ENCODE results near the gene FNIP1.

Gene FNIP1

DNA sequence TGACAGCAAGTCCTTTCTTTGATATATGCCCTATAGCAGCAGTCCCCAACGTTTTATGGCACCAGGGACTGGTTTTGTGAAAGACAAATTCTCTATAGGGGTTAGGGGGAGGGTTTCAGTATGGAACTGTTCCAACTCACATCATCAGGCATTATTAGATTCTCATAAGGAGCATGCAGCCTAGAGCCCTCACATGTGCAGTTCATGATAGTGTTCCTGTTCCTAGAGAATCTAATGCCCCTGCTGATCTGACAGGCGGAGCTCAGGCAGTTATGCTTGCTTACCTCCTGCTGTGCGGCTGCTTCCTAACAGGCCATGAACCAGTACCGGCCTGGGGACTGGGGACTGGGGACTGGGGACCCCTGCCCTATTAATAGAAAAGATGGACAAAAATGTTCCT is 159.1 kb downstream of the FNIP1 start:
- Histone ChIP-seq H2AK5ac (ENCODE audit: low read depth, low read length) (no peak overlapping the region), H3K23ac (ENCODE audit: low read depth, low read length, poor library complexity) (no peak overlapping the region), H3K36me3 (replicated peaks in 1 of 2; ENCODE audit: control insufficient read depth in 2 of 2, insufficient read depth in 2 of 2, low read length in 2 of 2) (peaks cover 0 to 3% of the 10 kb centered on the region in 2 donors), H2BK120ac (ENCODE audit: low read depth, low read length) (no peak overlapping the region), H3K4me1 (ENCODE audit: control insufficient read depth in 2 of 2, insufficient read depth in 1 of 2, low read depth in 1 of 2, low read length in 2 of 2) (peaks cover 0 to 4% of the 10 kb centered on the region in 2 donors), H4K91ac (ENCODE audit: low read depth, low read length, poor library complexity) (no peak overlapping the region), H2BK12ac (ENCODE audit: low read length) (no peak overlapping the region), H3K79me1 (ENCODE audit: low read depth, low read length) (no peaks in the 10 kb centered on the region), H2BK15ac (ENCODE audit: low read length) (no peak overlapping the region), H3K18ac (ENCODE audit: low read length) (no peak overlapping the region), H2BK5ac (ENCODE audit: low read length) (no peak overlapping the region), H3K9me3 (replicated peaks in 1 of 2; ENCODE audit: control insufficient read depth in 2 of 2, insufficient read depth in 1 of 2, low read depth in 1 of 2, low read length in 2 of 2) (no peaks in the 10 kb centered on the region), H3K4ac (ENCODE audit: low read length) (no peak overlapping the region), H4K8ac (ENCODE audit: low read depth, low read length) (no peak overlapping the region), H3K27me3 (ENCODE audit: control insufficient read depth in 3 of 3, insufficient read depth in 3 of 3, low read depth in 1 of 3, low read length in 3 of 3) (no peaks in the 10 kb centered on the region), H3K4me2 (ENCODE audit: insufficient read depth, low read length, poor library complexity, severe bottlenecking) (no peak overlapping the region), H3K27ac (replicated peaks; ENCODE audit: low read length) (no peak overlapping the region), H2AFZ (ENCODE audit: low read length) (no peak overlapping the region), H3K14ac (ENCODE audit: low read length) (no peak overlapping the region), H3K4me3 (ENCODE audit: low read length in 2 of 2) (no peak overlapping the region), H3K9ac (ENCODE audit: low read depth, low read length, poor library complexity) (no peak overlapping the region)
- WGBS, 2 donors (ENCODE audit: extremely low coverage in 2 of 2, insufficient read length in 2 of 2, insufficient replicate concordance in 1 of 2), result no CpG with 5 or more reads among the region's 4 CpGs
- DNase-seq (ENCODE audit: low spot score), result no peak

DNA sequence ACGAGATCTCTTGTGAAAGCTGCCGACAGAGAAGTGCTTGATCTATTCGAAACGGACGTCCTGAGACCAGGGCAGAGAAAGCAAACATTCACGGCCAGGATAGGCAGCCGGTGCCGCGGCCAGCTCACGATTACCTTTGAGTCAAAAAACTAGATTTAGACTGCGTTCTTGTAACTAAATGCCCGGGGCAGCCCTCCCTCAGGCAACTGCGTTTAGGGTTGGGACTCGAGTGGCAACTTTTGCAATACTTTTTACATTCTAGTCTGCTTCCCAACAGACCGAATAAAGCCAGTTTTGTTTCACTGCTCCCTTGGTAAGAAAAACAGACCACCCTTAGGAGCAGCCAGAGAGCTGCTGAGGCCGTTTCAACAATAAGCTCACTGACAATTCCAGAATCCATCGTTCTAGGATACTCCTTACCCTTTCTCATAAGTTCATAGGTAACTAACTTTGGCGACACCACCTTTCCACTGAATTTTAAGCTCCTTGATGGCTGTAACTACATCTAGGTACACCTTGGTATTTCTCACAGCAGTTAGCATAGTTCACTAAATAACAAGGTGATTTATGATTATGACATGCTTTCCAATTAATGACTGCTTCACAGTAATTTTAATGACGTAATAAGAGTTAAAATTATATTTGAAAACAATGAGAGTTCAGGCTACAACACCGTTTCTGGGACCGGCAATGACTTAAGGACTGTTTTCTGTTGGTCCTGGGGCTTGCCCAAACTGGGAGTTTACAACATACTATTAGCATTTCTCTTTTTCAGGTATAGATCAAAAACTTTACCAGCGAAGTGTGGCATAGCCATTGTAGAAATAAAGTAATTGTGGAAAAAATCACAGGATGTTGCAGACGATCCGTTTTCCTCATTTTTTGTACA is 160.9 kb downstream of the FNIP1 start:
- peak overlapping the region; percentile 76 for H3K18ac ChIP-seq (ENCODE audit: low read length)
- H2BK120ac ChIP-seq (ENCODE audit: low read depth, low read length), result no peak overlapping the region
- no peak overlapping the region for H2BK15ac ChIP-seq (ENCODE audit: low read length)
- peak overlapping the region; percentile 86 to 88 for H3K4me3 ChIP-seq (ENCODE audit: low read length in 2 of 2)
- peak overlapping the region; percentile 14 for H2AK5ac ChIP-seq (ENCODE audit: low read depth, low read length)
- no peaks in the 10 kb centered on the region for H3K9me3 ChIP-seq (replicated peaks in 1 of 2; ENCODE audit: control insufficient read depth in 2 of 2, insufficient read depth in 1 of 2, low read depth in 1 of 2, low read length in 2 of 2)
- no peak overlapping the region for H3K23ac ChIP-seq (ENCODE audit: low read depth, low read length, poor library complexity)
- no peak overlapping the region for H4K8ac ChIP-seq (ENCODE audit: low read depth, low read length)
- H2AFZ ChIP-seq (ENCODE audit: low read length), result peak overlapping the region; percentile 93
- no peaks in the 10 kb centered on the region for H3K36me3 ChIP-seq (replicated peaks in 1 of 2; ENCODE audit: control insufficient read depth in 2 of 2, insufficient read depth in 2 of 2, low read length in 2 of 2)
- H3K4ac ChIP-seq (ENCODE audit: low read length), result no peak overlapping the region
- no peak for DNase-seq (ENCODE audit: low spot score)
- WGBS, 2 donors (ENCODE audit: extremely low coverage in 2 of 2, insufficient read length in 2 of 2, insufficient replicate concordance in 1 of 2), result no CpG with 5 or more reads among the region's 24 CpGs
- no peaks in the 10 kb centered on the region for H3K79me1 ChIP-seq (ENCODE audit: low read depth, low read length)
- H4K91ac ChIP-seq (ENCODE audit: low read depth, low read length, poor library complexity), result no peak overlapping the region
- H2BK12ac ChIP-seq (ENCODE audit: low read length), result no peak overlapping the region
- H3K4me1 ChIP-seq (ENCODE audit: control insufficient read depth in 2 of 2, insufficient read depth in 1 of 2, low read depth in 1 of 2, low read length in 2 of 2), result peaks cover 2 to 4% of the 10 kb centered on the region in 2 donors
- peak overlapping the region; percentile 78 for H3K9ac ChIP-seq (ENCODE audit: low read depth, low read length, poor library complexity)
- peak overlapping the region; percentile 71 for H3K4me2 ChIP-seq (ENCODE audit: insufficient read depth, low read length, poor library complexity, severe bottlenecking)
- H3K27me3 ChIP-seq (ENCODE audit: control insufficient read depth in 3 of 3, insufficient read depth in 3 of 3, low read depth in 1 of 3, low read length in 3 of 3), result no peaks in the 10 kb centered on the region
- peak overlapping the region; percentile 15 for H2BK5ac ChIP-seq (ENCODE audit: low read length)
- peak overlapping the region; percentile 97 for H3K27ac ChIP-seq (replicated peaks; ENCODE audit: low read length)
- H3K14ac ChIP-seq (ENCODE audit: low read length), result no peak overlapping the region

GRCh38 chr5:131634996-131635683 is 161.7 kb downstream of the FNIP1 start, which contains the start of gene RAPGEF6:
Gene RAPGEF6 (minus strand): TSS chr5:131635229. CDS start chr5:131635030, 199 bp downstream.
- H2BK5ac ChIP-seq (ENCODE audit: low read length), result peak within 1 kb of the TSS; percentile 15
- H2AK5ac ChIP-seq (ENCODE audit: low read depth, low read length), result peak within 1 kb of the TSS; percentile 14
- peak within 1 kb of the TSS; percentile 95 for H3K9ac ChIP-seq (ENCODE audit: low read depth, low read length, poor library complexity)
- H3K79me1 ChIP-seq (ENCODE audit: low read depth, low read length), result no peaks in the 10 kb centered on the region
- H3K4me2 ChIP-seq (ENCODE audit: insufficient read depth, low read length, poor library complexity, severe bottlenecking), result peak within 1 kb of the TSS; percentile 71
- H3K27me3 ChIP-seq (ENCODE audit: control insufficient read depth in 3 of 3, insufficient read depth in 3 of 3, low read depth in 1 of 3, low read length in 3 of 3), result no peaks in the 10 kb centered on the region
- H3K9me3 ChIP-seq (replicated peaks in 1 of 2; ENCODE audit: control insufficient read depth in 2 of 2, insufficient read depth in 1 of 2, low read depth in 1 of 2, low read length in 2 of 2), result no peaks in the 10 kb centered on the region
- H4K8ac ChIP-seq (ENCODE audit: low read depth, low read length), result no peak within 1 kb of the TSS
- H3K4me3 ChIP-seq (ENCODE audit: low read length in 2 of 2), result peak within 1 kb of the TSS; percentile 88 to 95
- peak within 1 kb of the TSS; percentile 28 for H3K4ac ChIP-seq (ENCODE audit: low read length)
- no peak within 1 kb of the TSS for H4K91ac ChIP-seq (ENCODE audit: low read depth, low read length, poor library complexity)
- no peaks in the 10 kb centered on the region for H3K36me3 ChIP-seq (replicated peaks in 1 of 2; ENCODE audit: control insufficient read depth in 2 of 2, insufficient read depth in 2 of 2, low read length in 2 of 2)
- no peak within 1 kb of the TSS for H2BK12ac ChIP-seq (ENCODE audit: low read length)
- DNase-seq (ENCODE audit: low spot score), result peak; percentile 98
- WGBS, 2 donors (ENCODE audit: extremely low coverage in 2 of 2, insufficient read length in 2 of 2, insufficient replicate concordance in 1 of 2), result no CpG with 5 or more reads among the region's 55 CpGs
- peak within 1 kb of the TSS; percentile 96 for H3K18ac ChIP-seq (ENCODE audit: low read length)
- peak within 1 kb of the TSS; percentile 57 for H3K14ac ChIP-seq (ENCODE audit: low read length)
- H3K27ac ChIP-seq (replicated peaks; ENCODE audit: low read length), result peak within 1 kb of the TSS; percentile 97
- peak within 1 kb of the TSS; percentile 93 for H2AFZ ChIP-seq (ENCODE audit: low read length)
- no peak within 1 kb of the TSS for H2BK120ac ChIP-seq (ENCODE audit: low read depth, low read length)
- peaks cover 2 to 4% of the 10 kb centered on the region in 2 donors for H3K4me1 ChIP-seq (ENCODE audit: control insufficient read depth in 2 of 2, insufficient read depth in 1 of 2, low read depth in 1 of 2, low read length in 2 of 2)
- peak within 1 kb of the TSS; percentile 82 for H2BK15ac ChIP-seq (ENCODE audit: low read length)
- H3K23ac ChIP-seq (ENCODE audit: low read depth, low read length, poor library complexity), result peak within 1 kb of the TSS; percentile 81

DNA sequence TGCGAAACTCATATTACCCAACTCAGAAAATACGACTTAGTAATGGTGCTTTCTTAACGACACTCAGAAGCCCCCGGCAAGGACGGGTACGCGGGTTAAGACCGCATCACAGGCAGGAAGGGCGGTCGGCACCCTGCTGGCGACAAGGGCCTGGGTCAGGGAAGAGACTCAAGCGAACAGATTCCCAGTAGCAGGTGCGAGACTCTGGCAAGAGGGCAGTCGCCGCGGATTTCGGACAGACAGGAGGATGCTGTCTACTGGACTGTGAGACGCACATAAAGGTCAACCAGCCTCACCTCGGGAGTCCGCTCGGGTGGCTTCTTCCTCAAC is 162.2 kb downstream of the FNIP1 start:
- Histone ChIP-seq H3K23ac (ENCODE audit: low read depth, low read length, poor library complexity) (peak overlapping the region; percentile 81), H3K27me3 (ENCODE audit: control insufficient read depth in 3 of 3, insufficient read depth in 3 of 3, low read depth in 1 of 3, low read length in 3 of 3) (no peaks in the 10 kb centered on the region), H4K8ac (ENCODE audit: low read depth, low read length) (no peak overlapping the region), H3K4me2 (ENCODE audit: insufficient read depth, low read length, poor library complexity, severe bottlenecking) (peak overlapping the region; percentile 66), H3K4me1 (ENCODE audit: control insufficient read depth in 2 of 2, insufficient read depth in 1 of 2, low read depth in 1 of 2, low read length in 2 of 2) (peaks cover 2 to 4% of the 10 kb centered on the region in 2 donors), H3K36me3 (replicated peaks in 1 of 2; ENCODE audit: control insufficient read depth in 2 of 2, insufficient read depth in 2 of 2, low read length in 2 of 2) (no peaks in the 10 kb centered on the region), H3K4me3 (ENCODE audit: low read length in 2 of 2) (peak overlapping the region; percentile 88 to 95), H3K27ac (replicated peaks; ENCODE audit: low read length) (peak overlapping the region; percentile 64), H3K79me1 (ENCODE audit: low read depth, low read length) (no peaks in the 10 kb centered on the region), H2AFZ (ENCODE audit: low read length) (peak overlapping the region; percentile 93), H3K9ac (ENCODE audit: low read depth, low read length, poor library complexity) (peak overlapping the region; percentile 95), H2AK5ac (ENCODE audit: low read depth, low read length) (no peak overlapping the region), H2BK120ac (ENCODE audit: low read depth, low read length) (no peak overlapping the region), H4K91ac (ENCODE audit: low read depth, low read length, poor library complexity) (no peak overlapping the region), H3K14ac (ENCODE audit: low read length) (peak overlapping the region; percentile 57), H2BK12ac (ENCODE audit: low read length) (no peak overlapping the region), H2BK15ac (ENCODE audit: low read length) (peak overlapping the region; percentile 82), H3K9me3 (replicated peaks in 1 of 2; ENCODE audit: control insufficient read depth in 2 of 2, insufficient read depth in 1 of 2, low read depth in 1 of 2, low read length in 2 of 2) (no peaks in the 10 kb centered on the region), H2BK5ac (ENCODE audit: low read length) (no peak overlapping the region), H3K18ac (ENCODE audit: low read length) (peak overlapping the region; percentile 96), H3K4ac (ENCODE audit: low read length) (peak overlapping the region; percentile 28)
- peak; percentile 67 for DNase-seq (ENCODE audit: low spot score)
- no CpG with 5 or more reads among the region's 21 CpGs for WGBS, 2 donors (ENCODE audit: extremely low coverage in 2 of 2, insufficient read length in 2 of 2, insufficient replicate concordance in 1 of 2)
